HepG2 (cell line): ENCODE measurements around the gene DARS2. TPM values are rescaled to one million over a fixed set of nuclear protein-coding genes. Genes with fewer than 3 reads are reported as not detected.
A peak's percentile ranks its signal among the peaks of the same experiment; 100 is the strongest.

Experiments
- ARNTL ChIP-seq: sonication (generic); formaldehyde crosslinking; IDR thresholded peaks from 2 replicates; pipeline ENCODE4 v1.4.0; 2020; ENCODE audit warnings: mild to moderate bottlenecking, missing genetic modification reagents
- ASH2L ChIP-seq: fragments of 300-600, 200-600 bp; sonication (generic); IDR thresholded peaks from 2 replicates; pipeline ENCODE4 v1.7.0; 2017; ENCODE audit warnings: low read depth, mild to moderate bottlenecking, moderate library complexity, mixed read lengths, low read length; ENCODE audit not compliant: insufficient read length
- CBX2 ChIP-seq, 2 experiments: fragments of 200-600 bp in 1 of 2; sonication (generic); formaldehyde crosslinking in 1 of 2; IDR thresholded peaks; 2 replicates each; pipeline versions ENCODE4 v1.7.0 to v1.8.1; 2018 to 2022; ENCODE audit warnings: low read depth in 2 of 2, low read length in 1 of 2, mild to moderate bottlenecking in 1 of 2, missing genetic modification reagents in 1 of 2
- DDIT3 ChIP-seq: sonication (generic); formaldehyde crosslinking; IDR thresholded peaks from 2 replicates; pipeline ENCODE4 v1.4.0; 2020; ENCODE audit warnings: mild to moderate bottlenecking, missing genetic modification reagents
- DNMT1 ChIP-seq: sonication (generic); formaldehyde crosslinking; IDR thresholded peaks from 2 replicates; pipeline ENCODE4 v1.5.1; 2020; ENCODE audit warnings: mild to moderate bottlenecking, missing genetic modification reagents
- IRF9 ChIP-seq: sonication (generic); formaldehyde crosslinking; IDR thresholded peaks from 2 replicates; pipeline ENCODE4 v1.8.0; 2022; ENCODE audit warnings: missing genetic modification reagents, mild to moderate bottlenecking, borderline replicate concordance
- NCOA1 ChIP-seq: sonication (generic); formaldehyde crosslinking; IDR thresholded peaks from 2 replicates; pipeline ENCODE4 v1.9.0; 2021; ENCODE audit warnings: missing genetic modification reagents
- NKX3-1 ChIP-seq: sonication (generic); formaldehyde crosslinking; IDR thresholded peaks from 2 replicates; pipeline ENCODE4 v1.5.0; 2020; ENCODE audit warnings: missing genetic modification reagents
- PHF8 ChIP-seq: sonication (generic); formaldehyde crosslinking; IDR thresholded peaks from 2 replicates; pipeline ENCODE4 v1.5.0; 2020; ENCODE audit warnings: missing genetic modification reagents
- SRY ChIP-seq: sonication (generic); formaldehyde crosslinking; IDR thresholded peaks from 2 replicates; pipeline ENCODE4 v1.8.0; 2022; ENCODE audit warnings: mild to moderate bottlenecking, missing genetic modification reagents
- TAF1 ChIP-seq: sonication (generic); formaldehyde crosslinking; IDR thresholded peaks from 2 replicates; pipeline ENCODE4 v1.4.0; 2020; ENCODE audit warnings: missing genetic modification reagents
- TRAFD1 ChIP-seq: sonication (generic); formaldehyde crosslinking; IDR thresholded peaks from 2 replicates; pipeline ENCODE4 v1.5.1; 2020; ENCODE audit warnings: missing genetic modification reagents, mild to moderate bottlenecking, borderline replicate concordance
- ZMYM3 ChIP-seq: sonication (generic); formaldehyde crosslinking; IDR thresholded peaks from 2 replicates; pipeline ENCODE4 v1.5.1; 2020; ENCODE audit warnings: mild to moderate bottlenecking, missing genetic modification reagents
- ZNF18 ChIP-seq: sonication (generic); formaldehyde crosslinking; IDR thresholded peaks from 2 replicates; pipeline ENCODE4 v1.8.0; 2022; ENCODE audit warnings: mild to moderate bottlenecking, missing genetic modification reagents; ENCODE audit not compliant: insufficient replicate concordance
- ZNF225 ChIP-seq: sonication (generic); formaldehyde crosslinking; IDR thresholded peaks from 2 replicates; pipeline ENCODE4 v1.4.0; 2020; ENCODE audit warnings: mild to moderate bottlenecking, missing genetic modification reagents
- ZNF251 ChIP-seq: sonication (generic); formaldehyde crosslinking; IDR thresholded peaks from 2 replicates; pipeline ENCODE4 v1.9.0; 2021; ENCODE audit warnings: mild to moderate bottlenecking, missing genetic modification reagents
- ZNF333 ChIP-seq: sonication (generic); formaldehyde crosslinking; IDR thresholded peaks from 2 replicates; pipeline ENCODE4 v1.4.0; 2020; ENCODE audit warnings: mild to moderate bottlenecking, missing genetic modification reagents, borderline replicate concordance
- ZNF574 ChIP-seq: sonication (generic); formaldehyde crosslinking; IDR thresholded peaks from 2 replicates; pipeline ENCODE4 v1.4.0; 2020; ENCODE audit warnings: missing genetic modification reagents
- polyA plus RNA-seq, 8 experiments: library from polyadenylated mRNA; depleted of rRNA in 3 of 8; stranded (reverse) in 7 of 8; unstranded in 1 of 8; fragments of >200 nt; fragmentation: Illumina TruSeq in 4 of 8; extraction: Trizol in 4 of 8; gene quantifications; 2 replicates each; pipeline versions ENCODE4 v1.2.1 to v1.2.3, GENCODE V29; 2011 to 2016; ENCODE audit warnings: low read depth in 4 of 8, missing spikeins in 1 of 8, mixed read lengths in 1 of 8; ENCODE audit not compliant: insufficient read depth in 1 of 8
- total RNA-seq, 5 experiments: library from RNA; depleted of rRNA; stranded (reverse); fragments of >200 nt; fragmentation: Illumina TruSeq; extraction: Trizol; gene quantifications; 2 replicates each; pipeline ENCODE4 v1.2.3, GENCODE V29; 2016; ENCODE audit warnings: low read depth in 1 of 5
- TF ChIP-seq, protein P1 (sequence below): sonication (generic); formaldehyde crosslinking; IDR thresholded peaks from 2 replicates; pipeline ENCODE4 v1.8.0; 2022; ENCODE audit warnings: missing genetic modification reagents, mild to moderate bottlenecking, moderate library complexity, borderline replicate concordance

The DARS2 gene
- total and polyA plus RNA-seq, 2 of the 13 experiments (the other 11 are each of a cell fraction or from before 2014, with no cell fraction given), result 17.6 to 27.7 TPM

DNA sequence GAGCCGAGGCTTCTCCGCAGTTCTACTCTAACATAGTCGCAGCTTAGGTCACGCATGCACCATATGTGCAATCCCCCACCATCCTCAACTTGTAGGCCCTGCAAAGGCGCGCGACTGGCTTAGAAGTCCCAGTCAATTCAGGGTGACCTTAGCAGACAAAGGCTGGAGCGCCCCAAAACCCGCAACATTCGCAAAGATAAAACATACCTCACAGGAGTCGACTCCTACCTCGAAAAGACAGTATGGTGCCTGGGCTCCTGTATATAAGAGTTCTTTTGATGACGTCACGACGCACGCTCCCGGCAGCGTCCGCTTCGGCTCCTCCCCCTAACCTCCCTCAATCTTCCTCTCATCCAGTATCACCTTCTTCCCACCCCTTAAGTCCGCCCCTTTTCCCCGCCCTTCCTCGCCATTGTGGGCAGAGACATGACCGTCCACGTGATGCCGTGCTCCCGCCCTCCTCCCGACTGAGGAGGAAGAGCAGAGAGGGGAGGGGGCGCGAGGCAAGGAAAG, 43.3 kb downstream of the DARS2 start, which contains the start of gene GAS5 (continued):
- peak; percentile 82; the same call in 1 of the 2 replicates for TF ChIP-seq IRF9 (CRISPR knock-in tag)
- TF ChIP-seq SRY (CRISPR knock-in tag), result peak; percentile 57; the same call in 1 of the 2 replicates
- TF ChIP-seq DNMT1, result 0 out of 2 replicates have a peak, but pooled peaks have one; percentile 47
- peak; percentile 99 for TF ChIP-seq ARNTL (CRISPR knock-in tag)
- TF ChIP-seq TRAFD1 (CRISPR knock-in tag), result peak; percentile 84; the same call in 1 of the 2 replicates
- TF ChIP-seq PHF8 (CRISPR knock-in tag), result peak; percentile 52; the same call in 1 of the 2 replicates
- TF ChIP-seq CBX2 (IDR thresholded peaks at IDR 0.05; ENCODE audit: low read depth, low read length), result 0 out of 2 replicates have a peak, but pooled peaks have one; percentile 50
- TF ChIP-seq CBX2 (CRISPR knock-in tag; IDR thresholded peaks at IDR 0.05; ENCODE audit: low read depth), result no peak
- peak; percentile 1 for TF ChIP-seq ZNF18 (CRISPR knock-in tag)
- no peak for TF ChIP-seq NCOA1 (CRISPR knock-in tag)
- TF ChIP-seq ASH2L, result peak; percentile 75
- TF ChIP-seq NKX3-1 (CRISPR knock-in tag), result 0 out of 2 replicates have a peak, but pooled peaks have one; percentile 79
- TF ChIP-seq ZMYM3, result no peak
- no peak for TF ChIP-seq ZNF333
- TF ChIP-seq ZNF574 (CRISPR knock-in tag), result peak; percentile 9; the same call in 1 of the 2 replicates
- TF ChIP-seq TAF1 (CRISPR knock-in tag), result peak; percentile 94
- peak; percentile 83; the same call in 1 of the 2 replicates for TF ChIP-seq ZNF225 (CRISPR knock-in tag)
- TF ChIP-seq, protein P1, sequence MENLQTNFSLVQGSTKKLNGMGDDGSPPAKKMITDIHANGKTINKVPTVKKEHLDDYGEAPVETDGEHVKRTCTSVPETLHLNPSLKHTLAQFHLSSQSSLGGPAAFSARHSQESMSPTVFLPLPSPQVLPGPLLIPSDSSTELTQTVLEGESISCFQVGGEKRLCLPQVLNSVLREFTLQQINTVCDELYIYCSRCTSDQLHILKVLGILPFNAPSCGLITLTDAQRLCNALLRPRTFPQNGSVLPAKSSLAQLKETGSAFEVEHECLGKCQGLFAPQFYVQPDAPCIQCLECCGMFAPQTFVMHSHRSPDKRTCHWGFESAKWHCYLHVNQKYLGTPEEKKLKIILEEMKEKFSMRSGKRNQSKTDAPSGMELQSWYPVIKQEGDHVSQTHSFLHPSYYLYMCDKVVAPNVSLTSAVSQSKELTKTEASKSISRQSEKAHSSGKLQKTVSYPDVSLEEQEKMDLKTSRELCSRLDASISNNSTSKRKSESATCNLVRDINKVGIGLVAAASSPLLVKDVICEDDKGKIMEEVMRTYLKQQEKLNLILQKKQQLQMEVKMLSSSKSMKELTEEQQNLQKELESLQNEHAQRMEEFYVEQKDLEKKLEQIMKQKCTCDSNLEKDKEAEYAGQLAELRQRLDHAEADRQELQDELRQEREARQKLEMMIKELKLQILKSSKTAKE (CRISPR knock-in tag), result peak; percentile 39; the same call in 1 of the 2 replicates
- TF ChIP-seq DDIT3, result peak; percentile 64; the same call in 1 of the 2 replicates
- TF ChIP-seq ZNF251 (CRISPR knock-in tag), result no peak
